NCI-H1105 (cell line): Measurements from ENCODE around the gene CTR9.

Experiments
- DNase-seq: peaks from one replicate; lab custom pipeline; 2025; lab: John Stamatoyannopoulos, UW

The CTR9 gene

GRCh38 chr11:10750838-10751580, at the start of gene CTR9:
CTR9 (plus strand) TSS chr11:10751246; CDS start chr11:10751413, 167 bp downstream.
- DNase-seq: peak; percentile 96

GRCh38 chr11:10701982-10702381, 49.1 kb upstream of the CTR9 start:
- DNase-seq: no peak

- no peak for DNase-seq
These were observed 42.9 kb upstream of the CTR9 start for GRCh38 chr11:10708131-10708530.

GRCh38 chr11:10709299-10710086, 41.6 kb upstream of the CTR9 start:
- DNase-seq: no peak

- DNase-seq: no peak
These were observed 35.5 kb upstream of the CTR9 start for GRCh38 chr11:10715571-10715970.

GRCh38 chr11:10716122-10716521, 34.9 kb upstream of the CTR9 start:
- no peak for DNase-seq

- DNase-seq: no peak
These were observed 34.3 kb upstream of the CTR9 start for GRCh38 chr11:10716543-10717259.

GRCh38 chr11:10719616-10720015, 31.4 kb upstream of the CTR9 start:
- no peak for DNase-seq

GRCh38 chr11:10720881-10721376, 30.1 kb upstream of the CTR9 start:
- no peak for DNase-seq

- DNase-seq: no peak
These were observed 28.7 kb upstream of the CTR9 start for GRCh38 chr11:10722307-10722706.

- DNase-seq: no peak
These were observed 25.7 kb upstream of the CTR9 start for GRCh38 chr11:10725114-10725906.

GRCh38 chr11:10725907-10726253, 25.2 kb upstream of the CTR9 start:
- DNase-seq: no peak

GRCh38 chr11:10727146-10727851, 23.7 kb upstream of the CTR9 start:
- no peak for DNase-seq

- no peak for DNase-seq
These were observed 22.9 kb upstream of the CTR9 start for GRCh38 chr11:10728154-10728553.

- no peak for DNase-seq
These were observed 22.1 kb upstream of the CTR9 start for GRCh38 chr11:10728789-10729472.

- DNase-seq: no peak
These were observed 20.9 kb upstream of the CTR9 start for GRCh38 chr11:10730151-10730550.

- DNase-seq: no peak
These were observed 19.9 kb upstream of the CTR9 start for GRCh38 chr11:10731064-10731680.

GRCh38 chr11:10735481-10736475, 15.3 kb upstream of the CTR9 start:
- DNase-seq: peak; percentile 88
